HepG2 (cell line): ENCODE data around the gene PLXND1. TPM values are rescaled to one million over a fixed set of nuclear protein-coding genes. Genes with fewer than 3 reads are reported as not detected.

Experiments used
- CHD2 ChIP-seq: IDR thresholded peaks from 2 replicates; pipeline ENCODE4 v1.6.1; 2011; ENCODE audit warnings: low read depth, low read length, improper control_type of control experiment
- DNMT1 ChIP-seq: sonication (generic); formaldehyde crosslinking; IDR thresholded peaks from 2 replicates; pipeline ENCODE4 v1.5.1; 2020; ENCODE audit warnings: mild to moderate bottlenecking, missing genetic modification reagents
- ERF ChIP-seq: IDR thresholded peaks from 2 replicates; pipeline ENCODE4 v1.6.1; 2018; ENCODE audit warnings: missing biosample characterization, missing genetic modification reagents
- GABPA ChIP-seq, 2 experiments: IDR thresholded peaks; 2 replicates each; pipeline ENCODE4 v1.6.1; 2011 to 2016; ENCODE audit warnings: low read depth in 2 of 2, low read length in 1 of 2, missing biosample characterization in 1 of 2, missing genetic modification characterization in 1 of 2
- HMG20B ChIP-seq: conservative IDR thresholded peaks from 2 replicates; pipeline ENCODE4 v1.6.1; 2016; ENCODE audit warnings: missing genetic modification reagents, missing compliant biosample characterization
- KDM1A ChIP-seq: IDR thresholded peaks from 2 replicates; pipeline ENCODE4 v1.6.1; 2016; ENCODE audit warnings: missing compliant biosample characterization
- NCOA1 ChIP-seq: sonication (generic); formaldehyde crosslinking; IDR thresholded peaks from 2 replicates; pipeline ENCODE4 v1.9.0; 2021; ENCODE audit warnings: missing genetic modification reagents
- POGZ ChIP-seq: sonication (generic); formaldehyde crosslinking; IDR thresholded peaks from 2 replicates; pipeline ENCODE4 v1.4.0; 2020; ENCODE audit warnings: mild to moderate bottlenecking, missing genetic modification reagents
- TBX3 ChIP-seq: fragments of 450-650 bp; IDR thresholded peaks from 2 replicates; pipeline ENCODE4 v1.6.1; 2017; ENCODE audit warnings: antibody characterized with exemption, mild to moderate bottlenecking, inconsistent platforms, borderline replicate concordance
- ZGPAT ChIP-seq: IDR thresholded peaks from 2 replicates; pipeline ENCODE4 v1.6.1; 2016; ENCODE audit warnings: mild to moderate bottlenecking
- ZMYM2 ChIP-seq: sonication (generic); formaldehyde crosslinking; IDR thresholded peaks from 2 replicates; pipeline ENCODE4 v1.8.0; 2022; ENCODE audit warnings: mild to moderate bottlenecking, missing genetic modification reagents
- ZMYM3 ChIP-seq: sonication (generic); formaldehyde crosslinking; IDR thresholded peaks from 2 replicates; pipeline ENCODE4 v1.5.1; 2020; ENCODE audit warnings: mild to moderate bottlenecking, missing genetic modification reagents
- ZNF10 ChIP-seq: sonication (generic); formaldehyde crosslinking; IDR thresholded peaks from 2 replicates; pipeline ENCODE4 v1.4.0; 2020; ENCODE audit warnings: mild to moderate bottlenecking, low read depth, missing genetic modification reagents, borderline replicate concordance
- ZNF12 ChIP-seq: sonication (generic); formaldehyde crosslinking; IDR thresholded peaks from 2 replicates; pipeline ENCODE4 v1.5.0; 2020; ENCODE audit warnings: missing genetic modification reagents
- ZNF232 ChIP-seq: sonication (generic); formaldehyde crosslinking; IDR thresholded peaks from 2 replicates; pipeline ENCODE4 v1.4.0; 2020; ENCODE audit warnings: missing genetic modification reagents, borderline replicate concordance
- ZNF264 ChIP-seq: sonication (generic); formaldehyde crosslinking; IDR thresholded peaks from 2 replicates; pipeline ENCODE4 v1.4.0; 2020; ENCODE audit warnings: missing genetic modification reagents
- ZNF292 ChIP-seq: sonication (generic); formaldehyde crosslinking; IDR thresholded peaks from 2 replicates; pipeline ENCODE4 v1.8.1; 2022; ENCODE audit warnings: mild to moderate bottlenecking, low read depth, missing genetic modification reagents, borderline replicate concordance
- ZNF333 ChIP-seq: sonication (generic); formaldehyde crosslinking; IDR thresholded peaks from 2 replicates; pipeline ENCODE4 v1.4.0; 2020; ENCODE audit warnings: mild to moderate bottlenecking, missing genetic modification reagents, borderline replicate concordance
- ZNF382 ChIP-seq: sonication (generic); formaldehyde crosslinking; IDR thresholded peaks from 2 replicates; pipeline ENCODE4 v1.5.0; 2020; ENCODE audit warnings: missing genetic modification reagents, mild to moderate bottlenecking, borderline replicate concordance
- ZNF430 ChIP-seq: sonication (generic); formaldehyde crosslinking; IDR thresholded peaks from 2 replicates; pipeline ENCODE4 v1.9.0; 2021; ENCODE audit warnings: mild to moderate bottlenecking, missing genetic modification reagents
- ZNF558 ChIP-seq: sonication (generic); formaldehyde crosslinking; IDR thresholded peaks from 2 replicates; pipeline ENCODE4 v1.9.0; 2022; ENCODE audit warnings: mild to moderate bottlenecking, missing genetic modification reagents, borderline replicate concordance
- ZNF572 ChIP-seq: sonication (generic); formaldehyde crosslinking; IDR thresholded peaks from 2 replicates; pipeline ENCODE4 v1.5.1; 2020; ENCODE audit warnings: mild to moderate bottlenecking, missing genetic modification reagents
- ZNF589 ChIP-seq: sonication (generic); formaldehyde crosslinking; conservative IDR thresholded peaks from 2 replicates; pipeline ENCODE4 v1.8.0; 2022; ENCODE audit warnings: mild to moderate bottlenecking, moderate library complexity, missing genetic modification reagents
- ZNF891 ChIP-seq: sonication (generic); formaldehyde crosslinking; IDR thresholded peaks from 2 replicates; pipeline ENCODE4 v1.5.0; 2020; ENCODE audit warnings: mild to moderate bottlenecking, missing genetic modification reagents
- polyA plus RNA-seq, 8 experiments: library from polyadenylated mRNA; depleted of rRNA in 3 of 8; stranded (reverse) in 7 of 8; unstranded in 1 of 8; fragments of >200 nt; fragmentation: Illumina TruSeq in 4 of 8; extraction: Trizol in 4 of 8; gene quantifications; 2 replicates each; pipeline versions ENCODE4 v1.2.1 to v1.2.3, GENCODE V29; 2011 to 2016; ENCODE audit warnings: low read depth in 4 of 8, missing spikeins in 1 of 8, mixed read lengths in 1 of 8; ENCODE audit not compliant: insufficient read depth in 1 of 8
- total RNA-seq, 5 experiments: library from RNA; depleted of rRNA; stranded (reverse); fragments of >200 nt; fragmentation: Illumina TruSeq; extraction: Trizol; gene quantifications; 2 replicates each; pipeline ENCODE4 v1.2.3, GENCODE V29; 2016; ENCODE audit warnings: low read depth in 1 of 5
- TF ChIP-seq, protein P1 (sequence below): sonication (generic); formaldehyde crosslinking; IDR thresholded peaks from 2 replicates; pipeline ENCODE4 v1.4.0; 2020; ENCODE audit warnings: missing genetic modification reagents
- TF ChIP-seq, protein P2 (sequence below): sonication (generic); formaldehyde crosslinking; IDR thresholded peaks from 2 replicates; pipeline ENCODE4 v1.5.1; 2020; ENCODE audit warnings: missing genetic modification reagents, mild to moderate bottlenecking, borderline replicate concordance
- TF ChIP-seq, protein P3 (sequence below): sonication (generic); formaldehyde crosslinking; IDR thresholded peaks from 2 replicates; pipeline ENCODE4 v1.5.0; 2020; ENCODE audit warnings: mild to moderate bottlenecking, missing genetic modification reagents

Gene PLXND1
- total and polyA plus RNA-seq, 2 of the 13 experiments (the other 11 are each of a cell fraction or from before 2014, with no cell fraction given) = 15.9 to 42.0 TPM

GRCh38 chr3:129621626-129622225 is 15.2 kb upstream of the PLXND1 start (continued):
- TF ChIP-seq KDM1A (0 out of 2 replicates have a peak, but pooled peaks have one; percentile 38), TBX3 (no peak), POGZ (CRISPR knock-in tag) (no peak), ERF (CRISPR knock-in tag) (no peak), ZNF572 (CRISPR knock-in tag) (0 out of 2 replicates have a peak, but pooled peaks have one; percentile 47), ZNF292 (CRISPR knock-in tag) (peak; percentile 19; the same call in 1 of the 2 replicates), ZNF430 (CRISPR knock-in tag) (no peak), ZNF589 (no peak), ZNF558 (no peak), ZGPAT (CRISPR knock-in tag) (no peak), ZNF10 (CRISPR knock-in tag) (no peak), ZNF382 (CRISPR knock-in tag) (no peak), NCOA1 (no peak), ZMYM3 (CRISPR knock-in tag) (peak; percentile 92), CHD2 (no peak), GABPA (IDR thresholded peaks at IDR 0.05; ENCODE audit: low read depth, low read length) (no peak), GABPA (CRISPR knock-in tag; IDR thresholded peaks at IDR 0.05; ENCODE audit: low read depth) (peak; percentile 33; the same call in 1 of the 2 replicates), ZNF12 (no peak), ZNF891 (CRISPR knock-in tag) (no peak), ZNF264 (no peak), HMG20B (CRISPR knock-in tag) (no peak), ZNF232 (CRISPR knock-in tag) (no peak), ZNF333 (CRISPR knock-in tag) (no peak), ZMYM2 (no peak), DNMT1 (CRISPR knock-in tag) (no peak)
- TF ChIP-seq, protein P1, sequence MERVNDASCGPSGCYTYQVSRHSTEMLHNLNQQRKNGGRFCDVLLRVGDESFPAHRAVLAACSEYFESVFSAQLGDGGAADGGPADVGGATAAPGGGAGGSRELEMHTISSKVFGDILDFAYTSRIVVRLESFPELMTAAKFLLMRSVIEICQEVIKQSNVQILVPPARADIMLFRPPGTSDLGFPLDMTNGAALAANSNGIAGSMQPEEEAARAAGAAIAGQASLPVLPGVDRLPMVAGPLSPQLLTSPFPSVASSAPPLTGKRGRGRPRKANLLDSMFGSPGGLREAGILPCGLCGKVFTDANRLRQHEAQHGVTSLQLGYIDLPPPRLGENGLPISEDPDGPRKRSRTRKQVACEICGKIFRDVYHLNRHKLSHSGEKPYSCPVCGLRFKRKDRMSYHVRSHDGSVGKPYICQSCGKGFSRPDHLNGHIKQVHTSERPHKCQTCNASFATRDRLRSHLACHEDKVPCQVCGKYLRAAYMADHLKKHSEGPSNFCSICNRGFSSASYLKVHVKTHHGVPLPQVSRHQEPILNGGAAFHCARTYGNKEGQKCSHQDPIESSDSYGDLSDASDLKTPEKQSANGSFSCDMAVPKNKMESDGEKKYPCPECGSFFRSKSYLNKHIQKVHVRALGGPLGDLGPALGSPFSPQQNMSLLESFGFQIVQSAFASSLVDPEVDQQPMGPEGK (CRISPR knock-in tag) = 0 out of 2 replicates have a peak, but pooled peaks have one; percentile 14
- TF ChIP-seq, protein P2, sequence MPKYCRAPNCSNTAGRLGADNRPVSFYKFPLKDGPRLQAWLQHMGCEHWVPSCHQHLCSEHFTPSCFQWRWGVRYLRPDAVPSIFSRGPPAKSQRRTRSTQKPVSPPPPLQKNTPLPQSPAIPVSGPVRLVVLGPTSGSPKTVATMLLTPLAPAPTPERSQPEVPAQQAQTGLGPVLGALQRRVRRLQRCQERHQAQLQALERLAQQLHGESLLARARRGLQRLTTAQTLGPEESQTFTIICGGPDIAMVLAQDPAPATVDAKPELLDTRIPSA (CRISPR knock-in tag) = no peak
- TF ChIP-seq, protein P3, sequence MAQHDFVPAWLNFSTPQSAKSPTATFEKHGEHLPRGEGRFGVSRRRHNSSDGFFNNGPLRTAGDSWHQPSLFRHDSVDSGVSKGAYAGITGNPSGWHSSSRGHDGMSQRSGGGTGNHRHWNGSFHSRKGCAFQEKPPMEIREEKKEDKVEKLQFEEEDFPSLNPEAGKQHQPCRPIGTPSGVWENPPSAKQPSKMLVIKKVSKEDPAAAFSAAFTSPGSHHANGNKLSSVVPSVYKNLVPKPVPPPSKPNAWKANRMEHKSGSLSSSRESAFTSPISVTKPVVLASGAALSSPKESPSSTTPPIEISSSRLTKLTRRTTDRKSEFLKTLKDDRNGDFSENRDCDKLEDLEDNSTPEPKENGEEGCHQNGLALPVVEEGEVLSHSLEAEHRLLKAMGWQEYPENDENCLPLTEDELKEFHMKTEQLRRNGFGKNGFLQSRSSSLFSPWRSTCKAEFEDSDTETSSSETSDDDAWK (CRISPR knock-in tag) = no peak
